ENCODE measurements around the gene CACNA1C.
A peak's percentile ranks its signal among the peaks of the same experiment; 100 is the strongest.

Gene CACNA1C

GRCh38 chr12:2322554-2323120 lies 269.9 kb downstream of the CACNA1C start:
- no peak for DNase-seq (ENCODE audit: low spot score)

GRCh38 chr12:2323532-2324255 lies 270.9 kb downstream of the CACNA1C start:
- no peak for DNase-seq (ENCODE audit: low spot score)

- DNase-seq (ENCODE audit: low spot score), result no peak
Observed at GRCh38 chr12:2324387-2324786, 271.6 kb downstream of the CACNA1C start.

GRCh38 chr12:2325519-2325918 lies 272.7 kb downstream of the CACNA1C start:
- DNase-seq (ENCODE audit: low spot score), result no peak

GRCh38 chr12:2326470-2326869 lies 273.7 kb downstream of the CACNA1C start:
- DNase-seq (ENCODE audit: low spot score), result no peak

- no peak for DNase-seq (ENCODE audit: low spot score)
Observed at GRCh38 chr12:2328661-2329060, 275.9 kb downstream of the CACNA1C start.

GRCh38 chr12:2329661-2330210 lies 276.9 kb downstream of the CACNA1C start:
- DNase-seq (ENCODE audit: low spot score), result no peak

GRCh38 chr12:2332236-2332635 lies 279.4 kb downstream of the CACNA1C start:
- DNase-seq (ENCODE audit: low spot score), result no peak

- no peak for DNase-seq (ENCODE audit: low spot score)
Observed at GRCh38 chr12:2332947-2333346, 280.2 kb downstream of the CACNA1C start.

- DNase-seq (ENCODE audit: low spot score), result no peak
Observed at GRCh38 chr12:2333491-2334195, 280.9 kb downstream of the CACNA1C start.

GRCh38 chr12:2334271-2334670 lies 281.5 kb downstream of the CACNA1C start:
- DNase-seq (ENCODE audit: low spot score), result peak; percentile 37

GRCh38 chr12:2334689-2335088 lies 281.9 kb downstream of the CACNA1C start:
- no peak for DNase-seq (ENCODE audit: low spot score)

GRCh38 chr12:2335109-2335508 lies 282.3 kb downstream of the CACNA1C start:
- DNase-seq (ENCODE audit: low spot score), result no peak

- no peak for DNase-seq (ENCODE audit: low spot score)
Observed at GRCh38 chr12:2335513-2335912, 282.7 kb downstream of the CACNA1C start.

- DNase-seq (ENCODE audit: low spot score), result no peak
Observed at GRCh38 chr12:2335916-2336315, 283.1 kb downstream of the CACNA1C start.

GRCh38 chr12:2336409-2336829 lies 283.6 kb downstream of the CACNA1C start:
- no peak for DNase-seq (ENCODE audit: low spot score)

- no peak for DNase-seq (ENCODE audit: low spot score)
Observed at GRCh38 chr12:2337031-2338010, 284.5 kb downstream of the CACNA1C start.

GRCh38 chr12:2338381-2338780 lies 285.6 kb downstream of the CACNA1C start:
- DNase-seq (ENCODE audit: low spot score), result no peak

- no peak for DNase-seq (ENCODE audit: low spot score)
Observed at GRCh38 chr12:2338991-2339431, 286.2 kb downstream of the CACNA1C start.

- DNase-seq (ENCODE audit: low spot score), result no peak
Observed at GRCh38 chr12:2341051-2341751, 288.4 kb downstream of the CACNA1C start.

GRCh38 chr12:2341871-2342270 lies 289.1 kb downstream of the CACNA1C start:
- no peak for DNase-seq (ENCODE audit: low spot score)

All from globus pallidus (tissue), 1 donor.